A549 (cell line): ENCODE data around the gene TMEM272. TPM values are rescaled to one million over a fixed set of nuclear protein-coding genes. Genes with fewer than 3 reads are reported as not detected.

ENCODE experiments used
- ATAC-seq, 2 experiments: fragments of 200-7000 bp in 1 of 2; fragments of >200 bp in 1 of 2; cut with Nextera tagmentation in 1 of 2; cut with Tn5 transposase in 1 of 2; 3 replicates each; pipeline versions ENCODE4 v1.8.0 to v1.9.1; 2018 to 2020; ENCODE audit warnings: mild to moderate bottlenecking in 1 of 2, moderate library complexity in 1 of 2
- CTCF ChIA-PET: fragments of 300-600 bp; sonication (Branson Sonifier 250); formaldehyde crosslinking; extraction: SDS; loops from one replicate; lab custom pipeline; 2021; ENCODE audit warnings: antibody characterized with exemption, inconsistent platforms; lab: Yijun Ruan, JAX
- POLR2A ChIA-PET: fragments of 350-600 bp; formaldehyde crosslinking; extraction: SDS; loops from one replicate; lab custom pipeline; 2021; ENCODE audit warnings: antibody characterized with exemption, inconsistent platforms; lab: Yijun Ruan, JAX
- DNase-seq, 2 experiments: peaks; one replicate each; pipeline versions ENCODE4 v3.0.0 to v3.0.0-alpha.2; 2011 to 2016; ENCODE audit warnings: low read depth in 1 of 2, low spot score in 1 of 2
- FAIRE-seq: peaks from 2 replicates; lab custom pipeline; 2011; peaks lifted over from hg19 to GRCh38; lab: Jason Lieb, UNC
- H3K27ac ChIP-seq, 2 experiments: fragments of >200 bp; sonication (Bioruptor Twin); formaldehyde crosslinking; 3 replicates each; pipeline ENCODE4 v1.5.1; 2016 to 2017
- H3K4me1 ChIP-seq: fragments of >200 bp; sonication (Bioruptor Twin); formaldehyde crosslinking; 3 replicates; pipeline ENCODE4 v1.6.1; 2016
- H3K4me2 ChIP-seq: fragments of >200 bp; sonication (Bioruptor Twin); formaldehyde crosslinking; 3 replicates; pipeline ENCODE4 v1.6.1; 2016
- H3K4me3 ChIP-seq: fragments of >200 bp; sonication (Bioruptor Twin); formaldehyde crosslinking; 3 replicates; pipeline ENCODE4 v1.5.1; 2016
- H3K9me3 ChIP-seq: fragments of >200 bp; sonication (Bioruptor Twin); formaldehyde crosslinking; 3 replicates; pipeline ENCODE4 v1.6.1; 2016
- BCL3 ChIP-seq: fragments of >200 bp; sonication (Bioruptor Twin); formaldehyde crosslinking; IDR thresholded peaks from 3 replicates; pipeline ENCODE4 v1.6.1; 2016
- BHLHE40 ChIP-seq: IDR thresholded peaks from 2 replicates; pipeline ENCODE4 v1.6.1; 2012; ENCODE audit warnings: low read depth, low read length, inconsistent platforms
- CBX8 ChIP-seq: fragments of 200-600 bp; sonication (generic); IDR thresholded peaks from 2 replicates; pipeline ENCODE4 v1.6.1; 2016
- CEBPB ChIP-seq, 2 experiments: fragments of >200 bp in 1 of 2; sonication (Bioruptor Twin) in 1 of 2; formaldehyde crosslinking in 1 of 2; IDR thresholded peaks; 2 replicates each; pipeline ENCODE4 v1.6.1; 2012 to 2016
- EHF ChIP-seq: fragments of 250-450 bp; sonication (Bioruptor Pico); IDR thresholded peaks from 2 replicates; pipeline ENCODE4 v1.5.0; 2020; ENCODE audit warnings: mild to moderate bottlenecking
- ELK1 ChIP-seq: fragments of 150-350 bp; IDR thresholded peaks from 2 replicates; pipeline ENCODE4 v1.6.1; 2014; ENCODE audit warnings: low read depth, mild to moderate bottlenecking, low read length
- EP300 ChIP-seq, 2 experiments: fragments of >200 bp; sonication (Bioruptor Twin); formaldehyde crosslinking; IDR thresholded peaks; 2 replicates in 1 of 2; 3 replicates in 1 of 2; pipeline ENCODE4 v1.6.1; 2016 to 2017
- FOSB ChIP-seq: fragments of 250-450 bp; sonication (Bioruptor Pico); IDR thresholded peaks from 2 replicates; pipeline ENCODE4 v1.5.0; 2020; ENCODE audit warnings: mild to moderate bottlenecking, moderate library complexity
- HOXA7 ChIP-seq: fragments of 250-450 bp; sonication (Bioruptor Pico); IDR thresholded peaks from 2 replicates; pipeline ENCODE4 v1.5.0; 2020; ENCODE audit warnings: mild to moderate bottlenecking, moderate library complexity
- HOXB13 ChIP-seq: fragments of 250-450 bp; sonication (Bioruptor Pico); IDR thresholded peaks from 2 replicates; pipeline ENCODE4 v1.5.0; 2020; ENCODE audit warnings: low read depth, mild to moderate bottlenecking, moderate library complexity
- JUN ChIP-seq, 2 experiments: fragments of >200 bp; sonication (Bioruptor Twin); formaldehyde crosslinking; IDR thresholded peaks; 2 replicates in 1 of 2; 3 replicates in 1 of 2; pipeline ENCODE4 v1.6.1; 2016 to 2017
- MAFK ChIP-seq: fragments of 450-650 bp; IDR thresholded peaks from 2 replicates; pipeline ENCODE4 v1.6.1; 2014; ENCODE audit not compliant: partially characterized antibody
- MAZ ChIP-seq: fragments of 150-350 bp; IDR thresholded peaks from 2 replicates; pipeline ENCODE4 v1.6.1; 2014; ENCODE audit warnings: antibody characterized with exemption, low read depth, low read length, borderline replicate concordance
- NFE2L2 ChIP-seq: fragments of 150-350 bp; conservative IDR thresholded peaks from 2 replicates; pipeline ENCODE4 v1.6.1; 2014; ENCODE audit warnings: low read length
- NPAS2 ChIP-seq: fragments of 250-450 bp; sonication (Bioruptor Pico); IDR thresholded peaks from 2 replicates; pipeline ENCODE4 v1.8.0; 2022; ENCODE audit warnings: mild to moderate bottlenecking, moderate library complexity, borderline replicate concordance
- POLR2A ChIP-seq: IDR thresholded peaks from 2 replicates; pipeline ENCODE4 v1.6.1; 2012; ENCODE audit warnings: mild to moderate bottlenecking, low read length
- POLR2AphosphoS2 ChIP-seq: conservative IDR thresholded peaks from 2 replicates; pipeline ENCODE4 v1.6.1; 2012; ENCODE audit warnings: low read length, improper control_type of control experiment, inconsistent platforms
- RARB ChIP-seq: fragments of 250-450 bp; sonication (Bioruptor Pico); IDR thresholded peaks from 2 replicates; pipeline ENCODE4 v1.8.0; 2021; ENCODE audit warnings: mild to moderate bottlenecking, moderate library complexity
- REST ChIP-seq: fragments of 200-600 bp; sonication (generic); IDR thresholded peaks from 2 replicates; pipeline ENCODE4 v1.6.1; 2016; ENCODE audit warnings: antibody characterized with exemption, mild to moderate bottlenecking, moderate library complexity
- RFX5 ChIP-seq: fragments of 450-650 bp; IDR thresholded peaks from 2 replicates; pipeline ENCODE4 v1.7.1; 2014; ENCODE audit warnings: antibody characterized with exemption, mild to moderate bottlenecking, moderate library complexity
- RNF2 ChIP-seq: fragments of 200-600 bp; sonication (generic); IDR thresholded peaks from 2 replicates; pipeline ENCODE4 v1.6.1; 2016; ENCODE audit warnings: low read depth, mild to moderate bottlenecking, antibody characterized with exemption, moderate library complexity, borderline replicate concordance
- TP53 ChIP-seq: fragments of 250-450 bp; sonication (Bioruptor Pico); IDR thresholded peaks from 2 replicates; pipeline ENCODE4 v1.5.0; 2021; ENCODE audit warnings: mild to moderate bottlenecking, moderate library complexity
- ZNF302 ChIP-seq: fragments of 250-450 bp; sonication (Bioruptor Pico); IDR thresholded peaks from 2 replicates; pipeline ENCODE4 v1.9.0; 2021; ENCODE audit warnings: inconsistent platforms, mild to moderate bottlenecking, moderate library complexity
- ZSCAN20 ChIP-seq: fragments of 250-450 bp; sonication (Bioruptor Pico); IDR thresholded peaks from 2 replicates; pipeline ENCODE4 v1.8.0; 2022; ENCODE audit warnings: mild to moderate bottlenecking, moderate library complexity
- WGBS: methylation state at CpG from one replicate; pipeline ENCODE4 v1.1.6; 2017; ENCODE audit errors: missing lambda C conversion rate; 5-methylcytosine and 5-hydroxymethylcytosine counted together
- polyA plus RNA-seq, 4 experiments: library from polyadenylated mRNA; depleted of rRNA in 3 of 4; stranded (reverse); fragments of >200 nt; fragmentation: RNase III in 1 of 4; extraction: RNeasy Plus Mini Kit Qiagen cat#74134 plus additional on column Dnase treatment in 1 of 4; gene quantifications; 2 replicates in 3 of 4; 3 replicates in 1 of 4; pipeline ENCODE4 v1.2.3, GENCODE V29; 2011 to 2017

TMEM272 gene
- polyA plus RNA-seq, 2 of the 4 experiments (the other 2 are of a cell fraction): not detected

DNA sequence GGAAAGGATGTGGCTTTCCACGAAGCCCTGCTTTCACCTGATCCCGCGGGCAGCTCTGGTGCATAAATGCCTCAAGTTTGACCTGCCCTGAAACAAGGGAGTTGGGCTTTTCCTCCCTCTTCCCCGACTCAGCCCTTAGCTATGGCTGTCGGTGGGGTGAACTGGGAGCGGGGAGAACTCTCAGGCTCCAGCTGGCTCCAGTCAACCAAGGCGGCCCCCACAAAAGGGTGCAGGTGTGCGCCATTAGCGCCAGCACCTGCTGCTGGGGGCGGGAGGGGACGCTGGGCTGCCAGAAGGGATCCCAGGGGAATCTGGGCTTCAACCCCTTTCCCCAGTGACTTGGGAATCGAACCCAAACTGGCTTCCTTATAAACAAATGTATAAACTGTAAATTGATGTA lies 33.9 kb downstream of the TMEM272 start:
- Histone ChIP-seq H3K27ac (no peak overlapping the region), H3K4me2 (no peak overlapping the region), H3K4me1 (0 out of 3 replicates have a peak, but pooled peaks cover 10% of the 10 kb centered on the region), H3K4me3 (no peak overlapping the region), H3K9me3 (no peaks in the 10 kb centered on the region)
- DNase-seq: no peak
- ChIA-PET POLR2A (no interaction called here), CTCF (interaction anchor here (0.6 to 5.4 kb wide), 3 partner anchors 317 to 371 kb away, joined by 3 to 60 read pairs (median 3); partner anchors contain the start of gene NEK5)
- FAIRE-seq: no peak
- no peak for TF ChIP-seq ZNF302 (CRISPR knock-in tag)
- no peak for TF ChIP-seq TP53 (CRISPR knock-in tag)
- no peak for TF ChIP-seq POLR2AphosphoS2
- no peak for TF ChIP-seq MAFK
- TF ChIP-seq ELK1: no peak
- no peak for TF ChIP-seq CBX8
- no peak for TF ChIP-seq FOSB
- TF ChIP-seq NFE2L2: no peak
- no peak for TF ChIP-seq HOXA7
- no peak for TF ChIP-seq CEBPB (IDR thresholded peaks at IDR 0.05)
- 81% methylated on average over 12 of the region's 12 CpGs for WGBS
- no peak for ATAC-seq

GRCh38 chr13:51808811-51809210 lies 36.2 kb downstream of the TMEM272 start:
- TF ChIP-seq RARB: no peak
- no peak for TF ChIP-seq MAZ
- TF ChIP-seq MAFK: no peak
- no peak for TF ChIP-seq JUN (IDR thresholded peaks at IDR 0.05)
- no peak for TF ChIP-seq HOXB13 (CRISPR knock-in tag)
- no peak for TF ChIP-seq ZSCAN20 (CRISPR knock-in tag)
- TF ChIP-seq POLR2A: no peak
- TF ChIP-seq EHF (CRISPR knock-in tag): no peak
- no peak for TF ChIP-seq NPAS2
- no peak for TF ChIP-seq REST
- TF ChIP-seq EP300 (IDR thresholded peaks at IDR 0.05): no peak
- TF ChIP-seq BCL3: no peak
- TF ChIP-seq NFE2L2: no peak
- no peak for TF ChIP-seq RFX5
- no peak for TF ChIP-seq BHLHE40
- TF ChIP-seq POLR2AphosphoS2: no peak
- TF ChIP-seq RNF2: no peak
- no peak for TF ChIP-seq ELK1
- FAIRE-seq: no peak
- ChIA-PET POLR2A (no interaction called here), CTCF (interaction anchor here (1.1 kb wide), 1 partner anchor 11 kb away, joined by 3 read pairs; no protein-coding TSS in a partner anchor)
- ATAC-seq: no peak
- Histone ChIP-seq H3K4me1 (peaks cover 4% of the 10 kb centered on the region; the same call in 1 of the 3 replicates), H3K4me3 (no peak overlapping the region), H3K9me3 (no peaks in the 10 kb centered on the region), H3K27ac (no peak overlapping the region), H3K4me2 (no peak overlapping the region)
- no peak for DNase-seq
